Tibial nerve (tissue), 4 donors: ENCODE measurements around the gene CDH13. TPM values are rescaled to one million over a fixed set of nuclear protein-coding genes. Genes with fewer than 3 reads are reported as not detected.

Experiments
- DNase-seq, 2 donors: peaks; one replicate each; pipeline ENCODE4 v3.0.0-alpha.2; 2019; ENCODE audit warnings: low spot score in 2 of 2
- H3K27ac ChIP-seq, 4 donors: fragments of 200-600 bp; sonication (generic) in 3 of 4; one replicate each; pipeline ENCODE4 v1.5.1; 2017 to 2019; ENCODE audit warnings: mild to moderate bottlenecking in 1 of 4
- H3K27me3 ChIP-seq, 2 donors: fragments of 200-600 bp; sonication (generic) in 1 of 2; one replicate each; pipeline versions ENCODE4 v1.5.1 to v1.6.0; 2017 to 2019
- H3K36me3 ChIP-seq, 3 donors: fragments of 200-600 bp; sonication (generic); one replicate each; pipeline ENCODE4 v1.5.1; 2018 to 2019
- H3K4me1 ChIP-seq, 4 donors: fragments of 200-600 bp; sonication (generic) in 3 of 4; one replicate each; pipeline ENCODE4 v1.5.1; 2017 to 2019
- H3K4me3 ChIP-seq, 4 donors: fragments of 200-600 bp; sonication (generic) in 3 of 4; one replicate each; pipeline ENCODE4 v1.5.1; 2017 to 2019; ENCODE audit warnings: mild to moderate bottlenecking in 1 of 4, moderate library complexity in 1 of 4
- H3K9me3 ChIP-seq, 4 donors: fragments of 200-600 bp; sonication (generic) in 3 of 4; one replicate each; pipeline ENCODE4 v1.5.1; 2017 to 2019
- EP300 ChIP-seq, 2 donors: sonication (generic); formaldehyde crosslinking; IDR thresholded peaks; one replicate each; pipeline ENCODE4 v1.6.1; 2017; ENCODE audit warnings: antibody characterized with exemption in 2 of 2, mild to moderate bottlenecking in 1 of 2
- POLR2A ChIP-seq, 2 donors: fragments of 450-650 bp; IDR thresholded peaks; one replicate each; pipeline ENCODE4 v1.6.1; 2017; ENCODE audit warnings: antibody characterized with exemption in 2 of 2, mild to moderate bottlenecking in 2 of 2, moderate library complexity in 2 of 2
- WGBS, 2 donors: methylation state at CpG; one replicate each; pipeline ENCODE4 v1.1.5; 2018; 5-methylcytosine and 5-hydroxymethylcytosine counted together
- total RNA-seq, 4 donors: library from RNA; depleted of rRNA; stranded (reverse); fragments of >200 nt; gene quantifications; one replicate each; pipeline ENCODE4 v1.1.0, GENCODE V29; 2016
- TF ChIP-seq, protein P1 (sequence below), 5 experiments: fragments of 200-600 bp in 3 of 5; fragments of 450-650 bp in 2 of 5; sonication (generic) in 3 of 5; IDR thresholded peaks; one replicate each; pipeline ENCODE4 v1.5.1; 2016 to 2019; ENCODE audit warnings: antibody characterized with exemption in 5 of 5, mild to moderate bottlenecking in 3 of 5, moderate library complexity in 2 of 5

Gene CDH13
- total RNA-seq, 4 donors from 2014 or later: 4.1 to 14.4 (median 5.8) TPM

DNA sequence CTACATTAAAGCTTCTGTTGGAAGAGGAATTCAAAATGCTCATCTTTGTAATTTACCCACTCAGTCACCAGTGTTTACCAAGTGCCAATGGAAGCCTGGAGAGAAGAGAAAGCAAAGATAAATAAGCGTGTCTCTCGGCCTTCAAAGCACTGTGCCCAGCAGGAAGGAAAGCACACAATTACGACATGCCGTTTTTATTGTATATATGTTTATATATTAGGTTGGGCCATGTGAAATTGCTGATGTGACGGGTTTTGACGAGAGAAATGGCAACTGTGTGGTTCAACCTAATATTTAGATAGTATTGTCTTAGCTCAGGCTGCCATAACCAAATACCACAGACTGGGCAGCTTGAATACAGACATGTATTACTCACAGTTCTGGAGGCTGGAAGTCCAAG is 1101.7 kb downstream of the CDH13 start:
- Histone ChIP-seq H3K36me3 (no peaks in the 10 kb centered on the region), H3K4me3 (no peak overlapping the region), H3K9me3 (no peaks in the 10 kb centered on the region), H3K4me1 (no peaks in the 10 kb centered on the region), H3K27me3 (no peaks in the 10 kb centered on the region), H3K27ac (no peak overlapping the region)
- WGBS, 2 donors: 71 to 86% methylated on average over 6 of the region's 6 CpGs
- DNase-seq: no peak
- TF ChIP-seq, protein P1, sequence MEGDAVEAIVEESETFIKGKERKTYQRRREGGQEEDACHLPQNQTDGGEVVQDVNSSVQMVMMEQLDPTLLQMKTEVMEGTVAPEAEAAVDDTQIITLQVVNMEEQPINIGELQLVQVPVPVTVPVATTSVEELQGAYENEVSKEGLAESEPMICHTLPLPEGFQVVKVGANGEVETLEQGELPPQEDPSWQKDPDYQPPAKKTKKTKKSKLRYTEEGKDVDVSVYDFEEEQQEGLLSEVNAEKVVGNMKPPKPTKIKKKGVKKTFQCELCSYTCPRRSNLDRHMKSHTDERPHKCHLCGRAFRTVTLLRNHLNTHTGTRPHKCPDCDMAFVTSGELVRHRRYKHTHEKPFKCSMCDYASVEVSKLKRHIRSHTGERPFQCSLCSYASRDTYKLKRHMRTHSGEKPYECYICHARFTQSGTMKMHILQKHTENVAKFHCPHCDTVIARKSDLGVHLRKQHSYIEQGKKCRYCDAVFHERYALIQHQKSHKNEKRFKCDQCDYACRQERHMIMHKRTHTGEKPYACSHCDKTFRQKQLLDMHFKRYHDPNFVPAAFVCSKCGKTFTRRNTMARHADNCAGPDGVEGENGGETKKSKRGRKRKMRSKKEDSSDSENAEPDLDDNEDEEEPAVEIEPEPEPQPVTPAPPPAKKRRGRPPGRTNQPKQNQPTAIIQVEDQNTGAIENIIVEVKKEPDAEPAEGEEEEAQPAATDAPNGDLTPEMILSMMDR (IDR thresholded peaks at IDR 0.05): no peak
- TF ChIP-seq EP300 (IDR thresholded peaks at IDR 0.05): no peak
- no peak for TF ChIP-seq POLR2A (IDR thresholded peaks at IDR 0.05)

DNA sequence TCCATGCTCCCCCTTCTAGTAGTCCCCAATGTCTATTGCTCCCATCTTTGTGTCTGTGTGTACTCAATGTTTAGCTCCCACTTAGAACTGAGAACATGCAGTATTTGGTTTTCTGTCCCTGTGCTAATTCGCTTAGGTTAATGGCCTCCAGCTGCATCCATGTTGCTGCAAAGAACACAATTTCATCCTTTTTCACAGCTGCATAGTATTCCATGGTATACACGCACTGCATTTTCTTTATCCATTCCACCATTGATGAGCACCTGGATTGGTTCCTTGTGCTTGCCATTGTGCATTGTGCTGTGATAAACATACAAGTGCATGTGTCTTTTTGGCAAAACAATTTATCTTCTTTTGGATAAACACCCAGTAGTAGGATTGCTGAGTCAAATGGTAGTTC is 1104.0 kb downstream of the CDH13 start:
- no peak for DNase-seq
- no peak overlapping the region for H3K27ac ChIP-seq
- peaks cover 0 to 10% (median 0%) of the 10 kb centered on the region in 4 donors for H3K9me3 ChIP-seq
- H3K4me1 ChIP-seq: no peaks in the 10 kb centered on the region
- TF ChIP-seq EP300 (IDR thresholded peaks at IDR 0.05) (no peak), POLR2A (IDR thresholded peaks at IDR 0.05) (no peak)
- TF ChIP-seq, protein P1 (IDR thresholded peaks at IDR 0.05): no peak
- no peak overlapping the region for H3K4me3 ChIP-seq
- no peaks in the 10 kb centered on the region for H3K27me3 ChIP-seq
- 36 to 40% methylated on average over 2 of the region's 2 CpGs for WGBS, 2 donors
- H3K36me3 ChIP-seq: no peaks in the 10 kb centered on the region

DNA sequence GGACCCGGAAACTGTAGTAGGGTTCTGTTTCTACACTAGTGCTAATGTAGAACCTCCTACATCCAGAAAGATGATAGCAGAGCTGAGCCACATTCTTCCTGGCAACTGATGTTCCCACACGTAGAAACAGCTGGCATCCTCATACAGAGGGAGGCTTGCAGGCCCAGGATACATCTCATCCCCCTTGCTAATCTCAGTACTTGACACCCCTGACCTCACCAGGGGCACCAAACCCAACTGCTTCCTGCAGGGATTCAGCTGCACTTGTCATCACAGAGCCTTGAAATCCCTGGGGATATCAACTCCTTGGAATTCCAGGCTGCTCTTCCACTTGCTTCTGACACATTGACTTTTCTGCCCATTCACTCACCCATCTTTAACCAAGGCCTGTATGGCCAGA is 1105.8 kb downstream of the CDH13 start:
- H3K27ac ChIP-seq: no peak overlapping the region
- no peaks in the 10 kb centered on the region for H3K27me3 ChIP-seq
- DNase-seq: no peak
- H3K9me3 ChIP-seq: peaks cover 0 to 10% (median 0%) of the 10 kb centered on the region in 4 donors
- WGBS, 2 donors: 76 to 80% methylated on average over 2 of the region's 2 CpGs
- H3K4me3 ChIP-seq: no peak overlapping the region
- H3K36me3 ChIP-seq: no peaks in the 10 kb centered on the region
- no peak for TF ChIP-seq POLR2A (IDR thresholded peaks at IDR 0.05)
- no peaks in the 10 kb centered on the region for H3K4me1 ChIP-seq

DNA sequence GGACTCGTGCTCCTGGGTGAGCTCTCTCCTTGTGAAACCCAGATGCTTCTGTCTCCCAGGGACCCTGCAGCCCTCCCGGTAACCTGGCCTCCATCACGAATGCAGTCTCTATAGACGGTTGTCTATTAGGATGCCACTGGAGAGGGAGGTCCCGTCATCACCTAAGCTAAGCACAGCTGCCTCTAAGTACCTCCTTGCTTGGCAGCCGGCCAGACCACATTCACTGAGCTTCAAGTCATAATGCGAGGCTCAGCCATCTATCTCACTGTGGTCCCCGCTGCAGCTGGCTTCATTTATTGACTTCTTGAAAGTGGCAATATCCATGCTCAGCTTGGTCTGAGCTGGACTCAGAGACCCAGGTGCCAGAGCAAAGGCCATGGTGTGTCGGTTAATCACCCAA is 1106.5 kb downstream of the CDH13 start:
- H3K9me3 ChIP-seq: peaks cover 0 to 10% (median 0%) of the 10 kb centered on the region in 4 donors
- H3K4me3 ChIP-seq: no peak overlapping the region
- WGBS, 2 donors: 62 to 69% methylated on average over 9 of the region's 9 CpGs
- no peak overlapping the region for H3K27ac ChIP-seq
- H3K36me3 ChIP-seq: no peaks in the 10 kb centered on the region
- TF ChIP-seq, protein P1 (IDR thresholded peaks at IDR 0.05): no peak
- TF ChIP-seq EP300 (IDR thresholded peaks at IDR 0.05) (no peak), POLR2A (IDR thresholded peaks at IDR 0.05) (no peak)
- H3K4me1 ChIP-seq: no peaks in the 10 kb centered on the region
- DNase-seq: no peak
- no peaks in the 10 kb centered on the region for H3K27me3 ChIP-seq

DNA sequence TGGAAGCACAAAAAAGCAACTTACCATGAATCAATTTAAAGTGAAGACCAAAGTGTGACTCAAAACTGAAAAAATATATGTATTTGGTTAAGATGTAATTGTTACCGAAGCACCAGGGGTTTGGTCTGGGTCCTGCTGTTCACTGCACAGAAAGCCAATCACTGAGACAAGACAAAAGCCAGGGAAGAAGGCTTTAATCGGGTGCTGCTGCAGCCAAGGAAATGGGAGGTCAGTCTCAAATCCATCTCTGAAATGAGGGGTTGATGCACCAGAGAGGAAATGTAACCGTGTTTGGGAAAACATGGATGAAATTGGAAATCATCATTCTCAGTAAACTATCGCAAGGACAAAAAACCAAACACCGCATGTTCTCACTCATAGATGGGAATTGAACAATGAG is 1107.4 kb downstream of the CDH13 start:
- Histone ChIP-seq H3K4me3 (no peak overlapping the region), H3K36me3 (no peaks in the 10 kb centered on the region), H3K4me1 (no peaks in the 10 kb centered on the region), H3K9me3 (peaks cover 0 to 10% (median 0%) of the 10 kb centered on the region in 4 donors), H3K27me3 (no peaks in the 10 kb centered on the region), H3K27ac (no peak overlapping the region)
- 76 to 77% methylated on average over 5 of the region's 5 CpGs for WGBS, 2 donors
- no peak for DNase-seq
- TF ChIP-seq EP300 (IDR thresholded peaks at IDR 0.05): no peak
- TF ChIP-seq, protein P1 (IDR thresholded peaks at IDR 0.05): no peak
- TF ChIP-seq POLR2A (IDR thresholded peaks at IDR 0.05): no peak
